Liver (tissue), 9 donors: Measurements from ENCODE around the gene POU3F1. TPM values are rescaled to one million over a fixed set of nuclear protein-coding genes. Genes with fewer than 3 reads are reported as not detected.

Experiments
- DNase-seq: peaks from one replicate; pipeline ENCODE4 v3.0.0-alpha.2; 2017; ENCODE audit warnings: low spot score
- H3K27ac ChIP-seq, 2 donors: one replicate each; pipeline ENCODE4 v1.7.0; 2013; ENCODE audit warnings: inconsistent platforms in 2 of 2, low read length in 2 of 2, control low read depth in 1 of 2, low read depth in 1 of 2, mild to moderate bottlenecking in 1 of 2
- H3K27me3 ChIP-seq, 4 donors: one replicate each; pipeline versions ENCODE4 v1.6.1 to v1.7.0; 2013; ENCODE audit warnings: low read length in 3 of 4, inconsistent platforms in 1 of 4, mild to moderate bottlenecking in 1 of 4, moderate library complexity in 1 of 4; ENCODE audit not compliant: control insufficient read depth in 4 of 4, insufficient read depth in 4 of 4
- H3K36me3 ChIP-seq, 4 donors: one replicate each; pipeline versions ENCODE4 v1.6.1 to v1.7.0; 2013; ENCODE audit warnings: low read length in 3 of 4, mild to moderate bottlenecking in 3 of 4, low read depth in 1 of 4, moderate library complexity in 1 of 4; ENCODE audit not compliant: control insufficient read depth in 4 of 4, insufficient read depth in 3 of 4
- H3K4me1 ChIP-seq, 4 donors: one replicate each; pipeline versions ENCODE4 v1.6.1 to v1.7.0; 2013; ENCODE audit warnings: low read length in 3 of 4, mild to moderate bottlenecking in 3 of 4, moderate library complexity in 1 of 4; ENCODE audit not compliant: control insufficient read depth in 4 of 4, insufficient read depth in 4 of 4
- H3K4me3 ChIP-seq, 3 donors: one replicate each; pipeline versions ENCODE4 v1.6.1 to v1.7.0; 2013; ENCODE audit warnings: low read length in 3 of 3, control low read depth in 1 of 3, low read depth in 1 of 3, mild to moderate bottlenecking in 1 of 3
- H3K9ac ChIP-seq, 2 donors: one replicate each; pipeline ENCODE4 v1.7.0; 2013; ENCODE audit warnings: low read length in 2 of 2, mild to moderate bottlenecking in 2 of 2, moderate library complexity in 2 of 2, control low read depth in 1 of 2, low read depth in 1 of 2
- H3K9me3 ChIP-seq, 4 donors: one replicate each; pipeline versions ENCODE4 v1.6.1 to v1.7.0; 2013; ENCODE audit warnings: low read length in 3 of 4; ENCODE audit not compliant: control insufficient read depth in 4 of 4
- ATF3 ChIP-seq: IDR thresholded peaks from 2 replicates; pipeline ENCODE4 v1.6.1; 2016; ENCODE audit warnings: antibody characterized with exemption
- EGR1 ChIP-seq, 2 donors: IDR thresholded peaks; 2 replicates each; pipeline ENCODE4 v1.6.1; 2016 to 2018; ENCODE audit warnings: antibody characterized with exemption in 2 of 2, low read depth in 2 of 2
- FOXA1 ChIP-seq: IDR thresholded peaks from 2 replicates; pipeline ENCODE4 v1.6.1; 2016; ENCODE audit warnings: antibody characterized with exemption
- HNF4A ChIP-seq, 2 donors: conservative IDR thresholded peaks; 2 replicates each; pipeline ENCODE4 v1.6.1; 2016; ENCODE audit warnings: antibody characterized with exemption in 2 of 2, mild to moderate bottlenecking in 2 of 2
- JUND ChIP-seq, 2 donors: IDR thresholded peaks; 2 replicates each; pipeline ENCODE4 v1.6.1; 2016; ENCODE audit warnings: antibody characterized with exemption in 2 of 2
- NR2F2 ChIP-seq: IDR thresholded peaks from 2 replicates; pipeline ENCODE4 v1.6.1; 2016; ENCODE audit warnings: antibody characterized with exemption
- RAD21 ChIP-seq, 2 donors: IDR thresholded peaks; 2 replicates each; pipeline ENCODE4 v1.6.1; 2016; ENCODE audit warnings: antibody characterized with exemption in 2 of 2, mild to moderate bottlenecking in 2 of 2
- REST ChIP-seq: IDR thresholded peaks from 2 replicates; pipeline ENCODE4 v1.6.1; 2016; ENCODE audit warnings: antibody characterized with exemption, mild to moderate bottlenecking
- SP1 ChIP-seq: IDR thresholded peaks from 2 replicates; pipeline ENCODE4 v1.6.1; 2018; ENCODE audit warnings: antibody characterized with exemption, mild to moderate bottlenecking
- YY1 ChIP-seq: IDR thresholded peaks from 2 replicates; pipeline ENCODE4 v1.6.1; 2016; ENCODE audit warnings: antibody characterized with exemption, mild to moderate bottlenecking
- ZBTB33 ChIP-seq: IDR thresholded peaks from 2 replicates; pipeline ENCODE4 v1.6.1; 2016; ENCODE audit warnings: antibody characterized with exemption
- WGBS: extraction: QIAGEN DNeasy Blood & Tissue Kit; methylation state at CpG from one replicate; pipeline ENCODE4 v1.1.7; 2013; 5-methylcytosine and 5-hydroxymethylcytosine counted together
- polyA plus RNA-seq, 2 donors: library from polyadenylated mRNA; stranded (reverse) in 1 of 2; unstranded in 1 of 2; fragments of 200-250 nt in 1 of 2; fragments of >200 nt in 1 of 2; fragmentation: Nextera tagmentation in 1 of 2; extraction: Ambion mirVana in 1 of 2; gene quantifications; one replicate each; pipeline versions ENCODE4 v1.2.1 to v1.2.3, GENCODE V29; 2013 to 2015
- total RNA-seq, 2 donors: library from RNA; depleted of rRNA; stranded (reverse); fragments of >200 nt; gene quantifications; one replicate each; pipeline ENCODE4 v1.2.3, GENCODE V29; 2014
- donor health status: healthy.
- donor health status: healthy.
- donor health status: healthy.
- donor health status: healthy.
- donor health status: healthy.

Gene POU3F1
- total and polyA plus RNA-seq, 4 donors, result not detected

- Histone ChIP-seq H3K27ac (no peak overlapping the region), H3K4me1 (peaks cover 0 to 6% (median 2%) of the 10 kb centered on the region in 4 donors), H3K4me3 (no peak overlapping the region), H3K9me3 (no peaks in the 10 kb centered on the region), H3K9ac (no peak overlapping the region), H3K27me3 (no peaks in the 10 kb centered on the region), H3K36me3 (no peaks in the 10 kb centered on the region)
- no peak for DNase-seq
- TF ChIP-seq NR2F2, result no peak
- no peak for TF ChIP-seq FOXA1
- no peak for TF ChIP-seq REST
- TF ChIP-seq HNF4A (conservative IDR thresholded peaks at IDR 0.05), result no peak
- no peak for TF ChIP-seq YY1
- TF ChIP-seq JUND (IDR thresholded peaks at IDR 0.05), result no peak
- WGBS, result 90% methylated on average over 3 of the region's 3 CpGs
Measured at GRCh38 chr1:38090796-38091195, 44.2 kb upstream of the POU3F1 start.

- no peak for DNase-seq
- no peak overlapping the region for H3K9ac ChIP-seq
- H3K27me3 ChIP-seq, result no peaks in the 10 kb centered on the region
- no peaks in the 10 kb centered on the region for H3K36me3 ChIP-seq
- no peak overlapping the region for H3K27ac ChIP-seq
- no peak for TF ChIP-seq YY1
- TF ChIP-seq HNF4A (conservative IDR thresholded peaks at IDR 0.05), result no peak
- no peak for TF ChIP-seq REST
- TF ChIP-seq ZBTB33, result no peak
- no peak for TF ChIP-seq RAD21 (IDR thresholded peaks at IDR 0.05)
- no peak for TF ChIP-seq EGR1 (IDR thresholded peaks at IDR 0.05; ENCODE audit: low read depth in 2 of 2)
- no peak for TF ChIP-seq ATF3
- TF ChIP-seq SP1, result no peak
- no peaks in the 10 kb centered on the region for H3K9me3 ChIP-seq
- H3K4me3 ChIP-seq, result no peak overlapping the region
- H3K4me1 ChIP-seq, result peaks cover 1 to 12% (median 11%) of the 10 kb centered on the region in 4 donors
- 93% methylated on average over 11 of the region's 11 CpGs for WGBS
Measured at GRCh38 chr1:38089712-38090360, 43.2 kb upstream of the POU3F1 start.
